GM12878 (cell line): Measurements from ENCODE around the gene PPP1R7. TPM values are rescaled to one million over a fixed set of nuclear protein-coding genes. Genes with fewer than 3 reads are reported as not detected.

Experiments used
- BCLAF1 ChIP-seq: fragments of 450-650 bp; IDR thresholded peaks from 2 replicates; pipeline ENCODE4 v1.6.1; 2017; ENCODE audit warnings: antibody characterized with exemption, mild to moderate bottlenecking, moderate library complexity
- PRDM15 ChIP-seq: fragments of 450-650 bp; formaldehyde crosslinking; IDR thresholded peaks from 2 replicates; pipeline ENCODE4 v1.4.0; 2020; ENCODE audit warnings: mild to moderate bottlenecking, moderate library complexity
- ZNF274 ChIP-seq: IDR thresholded peaks from one replicate; pipeline ENCODE4 v1.8.0; 2011; ENCODE audit not compliant: insufficient read length, insufficient read depth
- polyA plus RNA-seq, 11 experiments: library from polyadenylated mRNA; depleted of rRNA in 4 of 11; unstranded in 6 of 11; stranded (reverse) in 5 of 11; fragments of >200 nt; fragmentation: Nextera tagmentation in 4 of 11; fragmentation: Illumina TruSeq in 1 of 11; extraction: Ambion mirVana in 4 of 11; extraction: Trizol in 1 of 11; gene quantifications; 1 replicate in 1 of 11; 2 replicates in 10 of 11; pipeline versions ENCODE4 v1.2.1 to v1.2.3, GENCODE V29; 2011 to 2016; ENCODE audit warnings: inconsistent platforms in 2 of 11, missing spikeins in 2 of 11, low read depth in 1 of 11
- total RNA-seq, 4 experiments: library from RNA; depleted of rRNA in 3 of 4; stranded (reverse); fragments of >200 nt in 3 of 4; fragmentation: Illumina TruSeq in 1 of 4; extraction: Trizol in 1 of 4; gene quantifications; 2 replicates each; pipeline versions ENCODE4 v1.2.1 to v1.2.3, GENCODE V29; 2013 to 2021
- TF ChIP-seq, protein P1 (sequence below): IDR thresholded peaks from 2 replicates; pipeline ENCODE4 v1.6.1; 2012; ENCODE audit warnings: low read depth, low read length, improper control_type of control experiment

PPP1R7 gene
- total and polyA plus RNA-seq, 10 of the 15 experiments (the other 5 are each of a cell fraction or from before 2014, with no cell fraction given), result 78.5 to 174 (median 93.7) TPM

DNA sequence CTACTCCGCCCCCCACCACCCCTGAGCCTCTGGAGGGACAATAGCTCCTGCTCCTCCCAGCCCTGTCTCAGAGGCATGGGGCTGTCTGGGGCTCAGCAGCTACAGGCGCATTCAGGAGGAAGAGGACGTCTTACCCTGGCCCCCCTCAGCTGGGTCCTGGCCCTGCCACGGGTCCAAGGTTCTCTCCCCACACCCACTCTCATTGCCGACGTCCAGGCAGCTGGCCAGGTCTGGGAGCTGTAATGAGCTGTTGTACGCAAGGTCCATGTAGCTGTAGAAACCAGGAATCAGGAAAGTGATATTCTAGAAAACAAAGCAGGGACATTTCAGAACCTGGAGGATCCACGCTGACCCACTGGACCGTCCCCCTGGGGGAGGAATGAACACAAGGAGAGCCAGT lies 14.5 kb upstream of the PPP1R7 start (continued):
- TF ChIP-seq BCLAF1 (no peak), PRDM15 (CRISPR knock-in tag) (no peak), ZNF274 (no peak)
- TF ChIP-seq, protein P1, sequence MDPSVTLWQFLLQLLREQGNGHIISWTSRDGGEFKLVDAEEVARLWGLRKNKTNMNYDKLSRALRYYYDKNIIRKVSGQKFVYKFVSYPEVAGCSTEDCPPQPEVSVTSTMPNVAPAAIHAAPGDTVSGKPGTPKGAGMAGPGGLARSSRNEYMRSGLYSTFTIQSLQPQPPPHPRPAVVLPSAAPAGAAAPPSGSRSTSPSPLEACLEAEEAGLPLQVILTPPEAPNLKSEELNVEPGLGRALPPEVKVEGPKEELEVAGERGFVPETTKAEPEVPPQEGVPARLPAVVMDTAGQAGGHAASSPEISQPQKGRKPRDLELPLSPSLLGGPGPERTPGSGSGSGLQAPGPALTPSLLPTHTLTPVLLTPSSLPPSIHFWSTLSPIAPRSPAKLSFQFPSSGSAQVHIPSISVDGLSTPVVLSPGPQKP, result no peak
